CD14-positive monocyte (primary cell): ENCODE measurements around the gene LCN2. TPM values are rescaled to one million over a fixed set of nuclear protein-coding genes. Genes with fewer than 3 reads are reported as not detected.

ENCODE experiments used
- DNase-seq, 3 donors: peaks; one replicate each; pipeline ENCODE4 v3.0.0-alpha.2; 2011 to 2022
- H2AFZ ChIP-seq: 2 replicates; pipeline ENCODE4 v1.6.0; 2012; ENCODE audit warnings: mild to moderate bottlenecking, low read depth, low read length, inconsistent platforms; ENCODE audit not compliant: insufficient read depth, poor library complexity, severe bottlenecking
- H3K27ac ChIP-seq, 2 donors: 1 replicate in 1 of 2; 2 replicates in 1 of 2; pipeline ENCODE4 v1.5.1; 2012 to 2013; ENCODE audit warnings: low read length in 2 of 2, control low read depth in 1 of 2, inconsistent platforms in 1 of 2, low read depth in 1 of 2, mild to moderate bottlenecking in 1 of 2
- H3K27me3 ChIP-seq, 2 donors: one replicate each; pipeline versions ENCODE4 v1.6.0 to v1.6.1; 2011 to 2013; ENCODE audit warnings: low read length in 2 of 2; ENCODE audit not compliant: control insufficient read depth in 2 of 2, insufficient read depth in 2 of 2
- H3K36me3 ChIP-seq, 2 donors: replicated peaks in 1 of 2; 1 replicate in 1 of 2; 2 replicates in 1 of 2; pipeline versions ENCODE4 v1.5.1 to v1.6.1; 2012 to 2013; ENCODE audit warnings: low read length in 2 of 2, control low read depth in 1 of 2, inconsistent platforms in 1 of 2, mild to moderate bottlenecking in 1 of 2; ENCODE audit not compliant: insufficient read depth in 2 of 2, control insufficient read depth in 1 of 2
- H3K4me1 ChIP-seq, 2 donors: 1 replicate in 1 of 2; 2 replicates in 1 of 2; pipeline versions ENCODE4 v1.5.1 to v1.6.1; 2012 to 2013; ENCODE audit warnings: low read length in 2 of 2, control low read depth in 1 of 2, inconsistent platforms in 1 of 2, mild to moderate bottlenecking in 1 of 2, moderate library complexity in 1 of 2; ENCODE audit not compliant: insufficient read depth in 2 of 2, control insufficient read depth in 1 of 2
- H3K4me2 ChIP-seq: replicated peaks from 2 replicates; pipeline ENCODE3; 2012; ENCODE audit warnings: low read length, moderate library complexity, mild to moderate bottlenecking; ENCODE audit not compliant: poor library complexity, severe bottlenecking; ENCODE audit errors: extremely low read depth
- H3K4me3 ChIP-seq, 3 experiments: fragments of 200-600 bp in 1 of 3; sonication (generic) in 1 of 3; replicated peaks in 1 of 3; 1 replicate in 2 of 3; 2 replicates in 1 of 3; pipeline ENCODE4 v1.5.1; 2011 to 2013; ENCODE audit warnings: low read length in 3 of 3, mild to moderate bottlenecking in 3 of 3, control low read depth in 2 of 3, low read depth in 2 of 3, inconsistent platforms in 1 of 3, moderate library complexity in 1 of 3
- H3K79me2 ChIP-seq: 2 replicates; pipeline ENCODE4 v1.6.0; 2012; ENCODE audit warnings: mild to moderate bottlenecking, control low read depth, inconsistent platforms, low read length, moderate library complexity; ENCODE audit not compliant: insufficient read depth
- H3K9ac ChIP-seq: 2 replicates; pipeline ENCODE4 v1.6.0; 2017; ENCODE audit warnings: low read length, mild to moderate bottlenecking; ENCODE audit not compliant: insufficient read depth, poor library complexity, severe bottlenecking
- H3K9me3 ChIP-seq, 2 donors: replicated peaks in 1 of 2; 1 replicate in 1 of 2; 2 replicates in 1 of 2; pipeline versions ENCODE4 v1.5.1 to v1.6.1; 2012 to 2013; ENCODE audit warnings: low read length in 2 of 2, control low read depth in 1 of 2; ENCODE audit not compliant: control insufficient read depth in 1 of 2, insufficient read depth in 1 of 2
- H4K20me1 ChIP-seq: 2 replicates; pipeline ENCODE4 v1.6.0; 2012; ENCODE audit warnings: mild to moderate bottlenecking, low read length, control low read depth, moderate library complexity; ENCODE audit not compliant: insufficient read depth
- H3K27ac Mint-ChIP-seq, 7 donors: one replicate each; pipeline ENCODE4 v1.8.0; 2020; ENCODE audit warnings: mild to moderate bottlenecking in 7 of 7, mixed read lengths in 7 of 7, moderate library complexity in 6 of 7, inconsistent platforms in 2 of 7
- H3K27me3 Mint-ChIP-seq, 3 donors: one replicate each; pipeline ENCODE4 v1.8.0; 2021 to 2022; ENCODE audit warnings: low read depth in 3 of 3, mild to moderate bottlenecking in 3 of 3, mixed read lengths in 3 of 3, moderate library complexity in 3 of 3, inconsistent platforms in 1 of 3
- H3K36me3 Mint-ChIP-seq, 2 donors: one replicate each; pipeline ENCODE4 v1.8.0; 2020; ENCODE audit warnings: mixed read lengths in 2 of 2, inconsistent platforms in 1 of 2, mild to moderate bottlenecking in 1 of 2
- H3K4me1 Mint-ChIP-seq: one replicate; pipeline ENCODE4 v1.8.0; 2020; ENCODE audit warnings: mild to moderate bottlenecking, mixed read lengths
- H3K4me3 Mint-ChIP-seq, 2 donors: one replicate each; pipeline ENCODE4 v1.8.0; 2020; ENCODE audit warnings: mild to moderate bottlenecking in 2 of 2, mixed read lengths in 2 of 2, moderate library complexity in 1 of 2
- H3K9me3 Mint-ChIP-seq, 7 donors: one replicate each; pipeline ENCODE4 v1.8.0; 2020 to 2022; ENCODE audit warnings: mixed read lengths in 7 of 7, mild to moderate bottlenecking in 6 of 7, moderate library complexity in 6 of 7, inconsistent platforms in 2 of 7
- WGBS: methylation state at CpG from one replicate; pipeline ENCODE4 v1.1.5; 2013; ENCODE audit warnings: missing lambda C conversion rate; ENCODE audit not compliant: insufficient coverage; 5-methylcytosine and 5-hydroxymethylcytosine counted together
- intact Hi-C, 2 donors: fragments of 100-400 bp; cut with micrococcal nuclease; formaldehyde crosslinking; loops; one replicate each; pipeline versions ENCODE4 v1.15.0 to v1.15.1; 2023
- polyA plus RNA-seq, 3 donors: library from polyadenylated mRNA; depleted of rRNA in 1 of 3; unstranded in 2 of 3; stranded (reverse) in 1 of 3; fragments of 300-500 nt in 2 of 3; fragments of >200 nt in 1 of 3; fragmentation: Illumina TruSeq in 2 of 3; gene quantifications; 1 replicate in 2 of 3; 2 replicates in 1 of 3; pipeline ENCODE4 v1.2.3, GENCODE V29; 2012 to 2021
- TF ChIP-seq, protein P1 (sequence below): fragments of 200-600 bp; IDR thresholded peaks from one replicate; pipeline ENCODE4 v1.8.0; 2022; ENCODE audit warnings: antibody characterized with exemption, mild to moderate bottlenecking

LCN2 gene
- polyA plus RNA-seq, 3 donors, result 0.83 TPM; not detected in 2

DNA sequence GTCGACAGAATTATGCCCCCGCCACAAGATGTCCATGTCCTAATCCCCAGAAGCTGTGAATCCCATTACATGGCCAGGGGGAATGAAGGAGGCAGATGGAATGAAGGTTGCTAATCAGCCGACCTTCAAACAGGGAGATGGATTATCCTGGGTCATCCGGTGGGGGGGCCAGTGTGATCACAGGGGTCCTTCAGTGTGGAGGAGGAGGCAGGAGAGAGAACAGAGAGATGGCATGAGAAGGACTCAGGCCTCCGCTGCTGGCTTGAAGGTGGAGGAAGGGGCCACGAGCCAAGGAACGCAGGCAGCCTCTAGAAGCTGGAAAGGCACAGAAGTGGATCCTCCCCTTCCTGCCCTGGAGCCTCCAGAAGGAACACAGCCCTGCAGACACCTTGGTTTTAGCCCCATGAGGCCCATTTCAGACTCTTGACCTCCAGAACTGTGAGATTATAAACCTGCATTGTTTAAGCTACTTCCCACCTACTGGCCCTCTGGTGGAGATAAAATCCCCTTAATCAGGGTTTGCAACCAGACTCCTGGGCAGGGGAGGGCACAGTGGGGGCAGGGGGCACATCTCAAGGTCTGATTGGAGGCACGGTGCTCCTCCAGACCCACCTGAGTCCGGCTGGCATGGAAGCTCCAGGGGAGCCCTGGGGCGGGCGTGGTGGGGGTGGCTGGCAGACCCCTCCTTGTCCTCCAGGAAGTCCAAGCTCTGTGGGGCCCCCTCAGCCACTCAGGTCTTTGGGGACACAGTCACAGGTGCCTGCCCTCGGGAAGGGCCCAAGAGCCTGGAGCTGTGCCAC, 35.5 kb upstream of the LCN2 start:
- Histone ChIP-seq H3K4me2 (no peak overlapping the region), H3K4me1 (peaks cover 8 to 17% of the 10 kb centered on the region in 2 donors), H3K4me3 (no peak overlapping the region), H3K9me3 (no peaks in the 10 kb centered on the region), H3K27me3 (no peaks in the 10 kb centered on the region), H4K20me1 (peaks cover 3% of the 10 kb centered on the region), H3K9ac (no peak overlapping the region), H3K79me2 (no peaks in the 10 kb centered on the region), H2AFZ (no peak overlapping the region), H3K36me3 (peaks cover 9 to 14% of the 10 kb centered on the region in 2 donors), H3K27ac (no peak overlapping the region)
- Mint-ChIP-seq H3K36me3 (peaks cover 19 to 26% of the 10 kb centered on the region in 2 donors), H3K9me3 (peaks cover 0 to 2% (median 0%) of the 10 kb centered on the region in 7 donors), H3K4me1 (peaks cover 15% of the 10 kb centered on the region), H3K4me3 (no peak overlapping the region), H3K27me3 (peaks cover 0 to 6% (median 3%) of the 10 kb centered on the region in 3 donors), H3K27ac (peak overlapping the region in 2 of 7 donors; percentile 3 to 57)
- TF ChIP-seq, protein P1, sequence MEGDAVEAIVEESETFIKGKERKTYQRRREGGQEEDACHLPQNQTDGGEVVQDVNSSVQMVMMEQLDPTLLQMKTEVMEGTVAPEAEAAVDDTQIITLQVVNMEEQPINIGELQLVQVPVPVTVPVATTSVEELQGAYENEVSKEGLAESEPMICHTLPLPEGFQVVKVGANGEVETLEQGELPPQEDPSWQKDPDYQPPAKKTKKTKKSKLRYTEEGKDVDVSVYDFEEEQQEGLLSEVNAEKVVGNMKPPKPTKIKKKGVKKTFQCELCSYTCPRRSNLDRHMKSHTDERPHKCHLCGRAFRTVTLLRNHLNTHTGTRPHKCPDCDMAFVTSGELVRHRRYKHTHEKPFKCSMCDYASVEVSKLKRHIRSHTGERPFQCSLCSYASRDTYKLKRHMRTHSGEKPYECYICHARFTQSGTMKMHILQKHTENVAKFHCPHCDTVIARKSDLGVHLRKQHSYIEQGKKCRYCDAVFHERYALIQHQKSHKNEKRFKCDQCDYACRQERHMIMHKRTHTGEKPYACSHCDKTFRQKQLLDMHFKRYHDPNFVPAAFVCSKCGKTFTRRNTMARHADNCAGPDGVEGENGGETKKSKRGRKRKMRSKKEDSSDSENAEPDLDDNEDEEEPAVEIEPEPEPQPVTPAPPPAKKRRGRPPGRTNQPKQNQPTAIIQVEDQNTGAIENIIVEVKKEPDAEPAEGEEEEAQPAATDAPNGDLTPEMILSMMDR, result no peak
- 99% methylated on average over 9 of the region's 12 CpGs for WGBS
- intact Hi-C loops, result no loop called here
- no peak for DNase-seq

DNA sequence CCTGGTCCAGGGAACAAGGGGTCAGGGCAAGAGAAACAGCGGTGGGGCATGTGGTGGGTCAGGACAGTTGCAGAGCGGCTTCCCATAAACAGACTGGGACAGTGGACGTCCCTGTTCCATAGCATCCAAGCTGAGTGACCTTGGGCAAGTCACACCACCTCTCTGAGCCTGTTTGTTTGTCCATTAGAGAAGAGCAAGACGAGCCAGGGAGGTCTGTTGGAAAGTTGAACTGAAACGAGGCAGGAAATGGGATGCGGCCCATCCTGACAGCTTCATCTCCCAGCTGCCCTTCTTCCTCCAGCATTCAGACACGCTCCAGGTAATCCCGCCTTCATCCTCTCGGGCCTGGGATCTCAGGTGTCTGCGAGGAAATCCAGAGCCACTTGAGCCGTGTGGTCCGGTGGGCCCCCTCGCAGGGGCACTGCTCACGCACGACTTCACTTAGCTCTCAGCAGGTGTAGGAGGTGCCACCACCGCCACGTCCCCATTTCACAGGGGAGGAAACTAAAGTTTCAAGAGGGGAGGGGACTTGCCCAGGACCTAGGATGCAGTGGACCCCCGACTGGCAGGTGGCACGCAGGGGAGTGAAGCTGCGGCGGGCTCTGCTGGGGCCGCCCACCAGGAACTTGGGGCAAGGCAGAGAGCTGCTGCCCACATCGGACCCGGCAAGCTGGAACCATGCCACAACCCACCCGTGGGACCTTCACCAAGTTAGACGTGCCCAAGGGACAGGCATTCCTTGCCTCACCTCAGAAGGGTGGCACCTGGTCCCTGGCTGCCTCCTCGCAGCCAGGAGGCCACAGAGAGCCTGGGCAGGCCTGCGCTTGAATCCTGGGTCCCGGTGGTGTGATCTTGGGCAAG, 34.7 kb upstream of the LCN2 start:
- peaks cover 3 to 5% of the 10 kb centered on the region in 2 donors for H3K36me3 ChIP-seq
- H3K9ac ChIP-seq, result no peak overlapping the region
- Mint-ChIP-seq H3K4me1 (peaks cover 15% of the 10 kb centered on the region), H3K4me3 (no peak overlapping the region), H3K9me3 (peaks cover 0 to 2% (median 0%) of the 10 kb centered on the region in 7 donors), H3K27me3 (peaks cover 0 to 6% (median 3%) of the 10 kb centered on the region in 3 donors), H3K27ac (peak overlapping the region in 3 of 7 donors; percentile 5 to 72 (median 30)), H3K36me3 (peaks cover 12 to 19% of the 10 kb centered on the region in 2 donors)
- WGBS, result 87% methylated on average over 23 of the region's 29 CpGs
- TF ChIP-seq, protein P1, result no peak
- peaks cover 8 to 17% of the 10 kb centered on the region in 2 donors for H3K4me1 ChIP-seq
- intact Hi-C loops, result loop anchor here in 1 of 2 donors (5.0 kb wide), 1 partner anchor 172 kb away; no protein-coding TSS in a partner anchor
- H3K27me3 ChIP-seq, result no peaks in the 10 kb centered on the region
- no peaks in the 10 kb centered on the region for H3K9me3 ChIP-seq
- H3K79me2 ChIP-seq, result no peaks in the 10 kb centered on the region
- no peak overlapping the region for H3K4me3 ChIP-seq
- no peak for DNase-seq
- no peak overlapping the region for H3K27ac ChIP-seq
- H3K4me2 ChIP-seq, result no peak overlapping the region
- H4K20me1 ChIP-seq, result no peaks in the 10 kb centered on the region
- H2AFZ ChIP-seq, result no peak overlapping the region
